Activated CD8-positive, alpha-beta memory T cell treated with anti-CD3 and anti-CD28 coated beads, Interleukin-2, amount 50 U/mL, for 1 hour (primary cell): Measurements from ENCODE around the gene MRPL23.
"Not testable (repeated sequence)": the region's sequence is repeated elsewhere in the genome, so short reads cannot be mapped to it uniquely, and the experiment has no call there.

ENCODE experiments used
- DNase-seq: peaks from one replicate; pipeline ENCODE4 v3.0.0-alpha.2; 2020; ENCODE audit errors: extremely low read depth

The MRPL23 gene

GRCh38 chr11:1933416-1934334, 13.5 kb upstream of the MRPL23 start:
- DNase-seq = no peak

- no peak for DNase-seq
These were observed 12.6 kb upstream of the MRPL23 start for GRCh38 chr11:1934335-1935155.

- DNase-seq = no peak
These were observed 11.7 kb upstream of the MRPL23 start for GRCh38 chr11:1935156-1936071.

GRCh38 chr11:1936072-1936780, 10.9 kb upstream of the MRPL23 start:
- no peak for DNase-seq

GRCh38 chr11:1936781-1937615, 10.1 kb upstream of the MRPL23 start:
- no peak for DNase-seq

- DNase-seq = no peak
These were observed 9.4 kb upstream of the MRPL23 start for GRCh38 chr11:1937616-1938342.

GRCh38 chr11:1938343-1939005, 8.7 kb upstream of the MRPL23 start:
- DNase-seq = no peak

- DNase-seq = no peak
These were observed 8.0 kb upstream of the MRPL23 start for GRCh38 chr11:1939006-1939625.

GRCh38 chr11:1939788-1940187, 7.3 kb upstream of the MRPL23 start:
- not testable (repeated sequence) for DNase-seq

- no peak for DNase-seq
These were observed 4.4 kb upstream of the MRPL23 start for GRCh38 chr11:1942558-1943260.

- no peak for DNase-seq
These were observed 3.6 kb upstream of the MRPL23 start for GRCh38 chr11:1943576-1943975.

GRCh38 chr11:1943977-1944376, 3.2 kb upstream of the MRPL23 start:
- no peak for DNase-seq

- DNase-seq = no peak
These were observed 583 bp downstream of the MRPL23 start for GRCh38 chr11:1947592-1948237.

GRCh38 chr11:1948389-1948788, 1.3 kb downstream of the MRPL23 start:
- DNase-seq = no peak

- DNase-seq = no peak
These were observed 2.2 kb downstream of the MRPL23 start for GRCh38 chr11:1949302-1949701.

GRCh38 chr11:1949922-1950321, 2.8 kb downstream of the MRPL23 start:
- DNase-seq = no peak

- no peak for DNase-seq
These were observed 5.8 kb downstream of the MRPL23 start for GRCh38 chr11:1952806-1953482.
